ENCODE measurements around the gene COL13A1.

Gene COL13A1

GRCh38 chr10:69801434-69802315 is at the start of gene COL13A1:
TSS of gene COL13A1 (plus strand) at chr10:69801906. CDS start at chr10:69802424, 518 bp downstream.
- peak; percentile 45 for DNase-seq

GRCh38 chr10:69752479-69752878 is 49.2 kb upstream of the COL13A1 start:
- DNase-seq, result no peak

GRCh38 chr10:69756279-69756678 is 45.4 kb upstream of the COL13A1 start:
- no peak for DNase-seq

- no peak for DNase-seq
Measured at GRCh38 chr10:69757206-69757552, 44.5 kb upstream of the COL13A1 start.

- no peak for DNase-seq
Measured at GRCh38 chr10:69757553-69758309, 44.0 kb upstream of the COL13A1 start.

- DNase-seq, result no peak
Measured at GRCh38 chr10:69758310-69758728, 43.4 kb upstream of the COL13A1 start.

GRCh38 chr10:69759641-69760040 is 42.1 kb upstream of the COL13A1 start:
- no peak for DNase-seq

GRCh38 chr10:69760072-69760471 is 41.6 kb upstream of the COL13A1 start:
- DNase-seq, result no peak

GRCh38 chr10:69761320-69761719 is 40.4 kb upstream of the COL13A1 start:
- no peak for DNase-seq

GRCh38 chr10:69766161-69766910 is 35.4 kb upstream of the COL13A1 start:
- no peak for DNase-seq

- DNase-seq, result no peak
Measured at GRCh38 chr10:69767793-69768192, 33.9 kb upstream of the COL13A1 start.

- DNase-seq, result no peak
Measured at GRCh38 chr10:69768386-69768785, 33.3 kb upstream of the COL13A1 start.

GRCh38 chr10:69769395-69769992 is 32.2 kb upstream of the COL13A1 start:
- DNase-seq, result peak; percentile 14

- DNase-seq, result no peak
Measured at GRCh38 chr10:69772933-69773704, 28.6 kb upstream of the COL13A1 start.

- no peak for DNase-seq
Measured at GRCh38 chr10:69774596-69774995, 27.1 kb upstream of the COL13A1 start.

GRCh38 chr10:69780077-69780476 is 21.6 kb upstream of the COL13A1 start:
- DNase-seq, result no peak

- DNase-seq, result no peak
Measured at GRCh38 chr10:69781576-69781975, 20.1 kb upstream of the COL13A1 start.

GRCh38 chr10:69783515-69783914 is 18.2 kb upstream of the COL13A1 start:
- no peak for DNase-seq

GRCh38 chr10:69786791-69787190 is 14.9 kb upstream of the COL13A1 start:
- DNase-seq, result no peak

- no peak for DNase-seq
Measured at GRCh38 chr10:69787681-69788080, 14.0 kb upstream of the COL13A1 start.

GRCh38 chr10:69789164-69789576 is 12.5 kb upstream of the COL13A1 start:
- DNase-seq, result no peak

- DNase-seq, result no peak
Measured at GRCh38 chr10:69791812-69792211, 9.9 kb upstream of the COL13A1 start.
